HG03378 (cell line): ENCODE results near the gene MYORG.

ENCODE experiments used
- ATAC-seq: cut with Tn5 transposase; IDR thresholded peaks from one replicate; pipeline ENCODE4 v1.9.1; 2021; ENCODE audit warnings: mild to moderate bottlenecking, moderate library complexity; ENCODE audit not compliant: unreplicated experiment

Gene MYORG

GRCh38 chr9:34385561-34386230 is 9.0 kb upstream of the MYORG start:
- no peak for ATAC-seq

GRCh38 chr9:34384368-34385165 is 7.9 kb upstream of the MYORG start:
- ATAC-seq: no peak

- no peak for ATAC-seq
Measured at GRCh38 chr9:34383904-34384303, 7.2 kb upstream of the MYORG start.

GRCh38 chr9:34382879-34383278 is 6.2 kb upstream of the MYORG start:
- no peak for ATAC-seq

GRCh38 chr9:34382054-34382453 is 5.4 kb upstream of the MYORG start:
- ATAC-seq: no peak

GRCh38 chr9:34381323-34381722 is 4.6 kb upstream of the MYORG start:
- no peak for ATAC-seq

GRCh38 chr9:34380511-34381315 is 4.0 kb upstream of the MYORG start:
- ATAC-seq: no peak

- no peak for ATAC-seq
Measured at GRCh38 chr9:34380034-34380510, 3.4 kb upstream of the MYORG start.

- peak; percentile 34 for ATAC-seq
Measured at GRCh38 chr9:34379334-34380033, 2.8 kb upstream of the MYORG start.

- ATAC-seq: no peak
Measured at GRCh38 chr9:34378376-34379060, 1.8 kb upstream of the MYORG start.

GRCh38 chr9:34377404-34377746 is 677 bp upstream of the MYORG start:
- ATAC-seq: no peak

- no peak for ATAC-seq
Measured at GRCh38 chr9:34375901-34376595, 650 bp downstream of the MYORG start.

GRCh38 chr9:34374905-34375552 is 1.7 kb downstream of the MYORG start:
- no peak for ATAC-seq

- no peak for ATAC-seq
Measured at GRCh38 chr9:34374339-34374738, 2.4 kb downstream of the MYORG start.

GRCh38 chr9:34373749-34374148 is 2.9 kb downstream of the MYORG start:
- ATAC-seq: no peak

GRCh38 chr9:34372467-34373011 is 4.2 kb downstream of the MYORG start:
- ATAC-seq: no peak

- ATAC-seq: no peak
Measured at GRCh38 chr9:34371886-34372466, 4.7 kb downstream of the MYORG start.

- no peak for ATAC-seq
Measured at GRCh38 chr9:34370970-34371880, 5.5 kb downstream of the MYORG start.
